ENCODE results near the gene LAMTOR2. TPM values are rescaled to one million over a fixed set of nuclear protein-coding genes. Genes with fewer than 3 reads are reported as not detected.

LAMTOR2 gene
- total RNA-seq, 4 donors from 2014 or later = 32.6 to 51.8 (median 47.8) TPM

DNA sequence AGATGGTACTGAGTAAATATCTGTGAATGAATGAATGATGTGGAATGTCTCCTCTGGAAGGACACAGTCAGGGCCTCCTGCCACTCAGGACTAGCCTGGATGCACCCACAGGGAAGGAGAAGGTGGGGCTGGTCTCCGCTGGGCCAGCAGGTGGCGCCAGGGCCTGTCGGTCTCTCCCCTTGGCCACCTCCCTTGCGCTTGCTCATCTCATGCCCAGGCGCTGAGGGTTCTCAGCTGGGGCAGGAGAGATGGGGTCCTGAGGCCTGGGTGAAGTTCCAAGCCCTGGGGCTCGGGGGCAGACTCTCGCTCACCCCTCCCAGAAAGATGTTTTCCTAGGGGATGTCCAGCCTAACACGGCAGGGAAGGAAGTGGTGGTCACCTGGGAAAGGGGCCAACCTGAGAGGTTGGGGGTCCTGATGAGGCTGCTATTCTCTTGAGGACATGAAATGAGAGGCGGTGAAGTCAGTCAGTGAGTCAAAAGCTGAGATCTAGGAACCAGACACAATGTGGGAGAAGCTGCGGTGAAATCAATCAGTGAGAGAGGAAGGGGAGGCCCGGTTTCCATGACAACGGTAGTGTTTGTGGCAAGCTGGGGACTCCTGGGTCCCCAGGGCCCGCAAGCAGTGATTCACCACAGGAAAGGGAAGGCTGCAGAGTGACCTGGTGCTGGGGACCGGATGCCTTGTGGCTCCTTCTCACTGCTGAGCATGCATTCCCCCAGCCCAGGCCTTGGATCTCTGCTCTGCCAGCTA is 42.2 kb downstream of the LAMTOR2 start:
- 13 to 15% methylated on average over 13 to 14 of the region's 14 CpGs for WGBS, 2 donors
- H3K4me3 ChIP-seq = no peak overlapping the region
- TF ChIP-seq POLR2A (IDR thresholded peaks at IDR 0.05) = peak in 1 of 2 donors; percentile 30
- TF ChIP-seq, protein P1, sequence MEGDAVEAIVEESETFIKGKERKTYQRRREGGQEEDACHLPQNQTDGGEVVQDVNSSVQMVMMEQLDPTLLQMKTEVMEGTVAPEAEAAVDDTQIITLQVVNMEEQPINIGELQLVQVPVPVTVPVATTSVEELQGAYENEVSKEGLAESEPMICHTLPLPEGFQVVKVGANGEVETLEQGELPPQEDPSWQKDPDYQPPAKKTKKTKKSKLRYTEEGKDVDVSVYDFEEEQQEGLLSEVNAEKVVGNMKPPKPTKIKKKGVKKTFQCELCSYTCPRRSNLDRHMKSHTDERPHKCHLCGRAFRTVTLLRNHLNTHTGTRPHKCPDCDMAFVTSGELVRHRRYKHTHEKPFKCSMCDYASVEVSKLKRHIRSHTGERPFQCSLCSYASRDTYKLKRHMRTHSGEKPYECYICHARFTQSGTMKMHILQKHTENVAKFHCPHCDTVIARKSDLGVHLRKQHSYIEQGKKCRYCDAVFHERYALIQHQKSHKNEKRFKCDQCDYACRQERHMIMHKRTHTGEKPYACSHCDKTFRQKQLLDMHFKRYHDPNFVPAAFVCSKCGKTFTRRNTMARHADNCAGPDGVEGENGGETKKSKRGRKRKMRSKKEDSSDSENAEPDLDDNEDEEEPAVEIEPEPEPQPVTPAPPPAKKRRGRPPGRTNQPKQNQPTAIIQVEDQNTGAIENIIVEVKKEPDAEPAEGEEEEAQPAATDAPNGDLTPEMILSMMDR (IDR thresholded peaks at IDR 0.05) = peak; percentile 90 to 99 (median 95)
- peak in 1 of 2 donors; percentile 79 for TF ChIP-seq EP300 (IDR thresholded peaks at IDR 0.05)
- no peaks in the 10 kb centered on the region for H3K36me3 ChIP-seq
- no peaks in the 10 kb centered on the region for H3K27me3 ChIP-seq
- peaks cover 0 to 45% (median 23%) of the 10 kb centered on the region in 4 donors for H3K4me1 ChIP-seq
- no peaks in the 10 kb centered on the region for H3K9me3 ChIP-seq
- DNase-seq (ENCODE audit: low spot score in 2 of 2) = peak; percentile 86 to 88
- peak overlapping the region; percentile 79 to 94 (median 86) for H3K27ac ChIP-seq

GRCh38 chr1:156097499-156098178 is 43.1 kb downstream of the LAMTOR2 start:
- H3K9me3 ChIP-seq = no peaks in the 10 kb centered on the region
- peaks cover 0 to 53% (median 32%) of the 10 kb centered on the region in 4 donors for H3K4me1 ChIP-seq
- DNase-seq (ENCODE audit: low spot score in 2 of 2) = no peak
- no peaks in the 10 kb centered on the region for H3K36me3 ChIP-seq
- H3K27me3 ChIP-seq = no peaks in the 10 kb centered on the region
- TF ChIP-seq, protein P1 (IDR thresholded peaks at IDR 0.05) = no peak
- TF ChIP-seq POLR2A (IDR thresholded peaks at IDR 0.05) (no peak), EP300 (IDR thresholded peaks at IDR 0.05) (no peak)
- peak overlapping the region in 3 of 4 donors; percentile 81 to 94 (median 91) for H3K27ac ChIP-seq
- H3K4me3 ChIP-seq = no peak overlapping the region
- 86 to 87% methylated on average over 9 of the region's 9 CpGs for WGBS, 2 donors

- Histone ChIP-seq H3K4me3 (no peak overlapping the region), H3K36me3 (no peaks in the 10 kb centered on the region), H3K27ac (peak overlapping the region in 2 of 4 donors; percentile 22 to 59), H3K9me3 (no peaks in the 10 kb centered on the region), H3K4me1 (peaks cover 3 to 64% (median 43%) of the 10 kb centered on the region in 4 donors), H3K27me3 (no peaks in the 10 kb centered on the region)
- 56 to 60% methylated on average over 2 of the region's 2 CpGs for WGBS, 2 donors
- no peak for DNase-seq (ENCODE audit: low spot score in 2 of 2)
- TF ChIP-seq, protein P1 (IDR thresholded peaks at IDR 0.05) = no peak
- TF ChIP-seq POLR2A (IDR thresholded peaks at IDR 0.05) (no peak), EP300 (IDR thresholded peaks at IDR 0.05) (no peak)
These were observed 44.2 kb downstream of the LAMTOR2 start for GRCh38 chr1:156098784-156099183.

GRCh38 chr1:156099282-156099681 is 44.7 kb downstream of the LAMTOR2 start:
- TF ChIP-seq EP300 (IDR thresholded peaks at IDR 0.05) (no peak), POLR2A (IDR thresholded peaks at IDR 0.05) (no peak)
- TF ChIP-seq, protein P1 (IDR thresholded peaks at IDR 0.05) = no peak
- Histone ChIP-seq H3K9me3 (no peaks in the 10 kb centered on the region), H3K36me3 (no peaks in the 10 kb centered on the region), H3K27ac (peak overlapping the region in 2 of 4 donors; percentile 22 to 59), H3K27me3 (no peaks in the 10 kb centered on the region), H3K4me1 (peaks cover 3 to 69% (median 48%) of the 10 kb centered on the region in 4 donors), H3K4me3 (no peak overlapping the region)
- no peak for DNase-seq (ENCODE audit: low spot score in 2 of 2)
- 65 to 68% methylated on average over 3 of the region's 3 CpGs for WGBS, 2 donors

Measured in tibial nerve (tissue), 4 donors.